ENCODE measurements around the gene UGT1A9. TPM values are rescaled to one million over a fixed set of nuclear protein-coding genes. Genes with fewer than 3 reads are reported as not detected.

UGT1A9 gene
- total and polyA plus RNA-seq, 2 experiments from 2014 or later: not detected

GRCh38 chr2:233714121-233714520, 42.4 kb downstream of the UGT1A9 start (continued):
- TF ChIP-seq ETS1 (IDR thresholded peaks at IDR 0.05) (no peak), STAT1 (IDR thresholded peaks at IDR 0.05; ENCODE audit: unreplicated experiment) (no peak), EZH2phosphoT487 (IDR thresholded peaks at IDR 0.05; ENCODE audit: unreplicated experiment) (no peak), REST (IDR thresholded peaks at IDR 0.05; ENCODE audit: unreplicated experiment) (no peak), CREB1 (CRISPR knock-in tag; IDR thresholded peaks at IDR 0.05; ENCODE audit: low read depth) (no peak), EZH2 (IDR thresholded peaks at IDR 0.05; ENCODE audit: low read depth, unreplicated experiment) (no peak), ZNF331 (CRISPR knock-in tag; IDR thresholded peaks at IDR 0.05; ENCODE audit: low read depth) (no peak), CTCF (conservative IDR thresholded peaks at IDR 0.05; ENCODE audit: low read depth in 2 of 2) (no peak), ZNF114 (CRISPR knock-in tag; IDR thresholded peaks at IDR 0.05) (no peak)

GRCh38 chr2:233718552-233718951, 46.9 kb downstream of the UGT1A9 start, which contains the start of gene UGT1A4:
TSS of gene UGT1A4 (plus strand) at chr2:233718736. CDS start at chr2:233718821, 85 bp downstream.
- peaks cover 3% of the 10 kb centered on the region; the same call in 1 of the 3 replicates for H3K36me3 Mint-ChIP-seq (ENCODE audit: low read depth)
- no peaks in the 10 kb centered on the region for H3K9me2 ChIP-seq (ENCODE audit: insufficient read depth)
- TF ChIP-seq ETS1 (IDR thresholded peaks at IDR 0.05) (no peak), EZH2phosphoT487 (IDR thresholded peaks at IDR 0.05; ENCODE audit: unreplicated experiment) (no peak), CTCF (conservative IDR thresholded peaks at IDR 0.05; ENCODE audit: low read depth in 2 of 2) (no peak)
- peaks cover 7% of the 10 kb centered on the region for H3K27me3 Mint-ChIP-seq (ENCODE audit: insufficient read depth, low read depth, poor library complexity)
- no peaks in the 10 kb centered on the region for H3K36me3 ChIP-seq (ENCODE audit: insufficient read depth)
- no peaks in the 10 kb centered on the region for H3K4me1 ChIP-seq (ENCODE audit: insufficient read depth)
- ATAC-seq (no peak), DNase-seq (ENCODE audit: low spot score) (no peak)
- no peak within 1 kb of the TSS for H3K27ac Mint-ChIP-seq
- no peaks in the 10 kb centered on the region for H3K4me1 Mint-ChIP-seq
- H3F3A ChIP-seq (replicated peaks; ENCODE audit: low read depth): no peaks in the 10 kb centered on the region
- H3K4me3 Mint-ChIP-seq: no peak within 1 kb of the TSS
- no peaks in the 10 kb centered on the region for H4K20me1 ChIP-seq (replicated peaks; ENCODE audit: insufficient read depth)
- H3K4me3 ChIP-seq: no peak within 1 kb of the TSS
- no peak within 1 kb of the TSS for H3K4me2 ChIP-seq
- peaks cover 18% of the 10 kb centered on the region for H3K9me3 Mint-ChIP-seq
- no peak within 1 kb of the TSS for H3K27ac ChIP-seq (ENCODE audit: low read depth)
- no peaks in the 10 kb centered on the region for H3K79me2 ChIP-seq (replicated peaks; ENCODE audit: insufficient read depth)
- no peak within 1 kb of the TSS for H2AFZ ChIP-seq
- H3K27me3 ChIP-seq (ENCODE audit: insufficient read depth): no peaks in the 10 kb centered on the region

Data from GM23338 (cell line).